DMS 273 treated with DMSO at 0.1 percent for 48 hours (cell line): ENCODE results near the gene PTPRE.

ENCODE experiments used
- DNase-seq: peaks from one replicate; lab custom pipeline; 2025; lab: John Stamatoyannopoulos, UW

The PTPRE gene

DNA sequence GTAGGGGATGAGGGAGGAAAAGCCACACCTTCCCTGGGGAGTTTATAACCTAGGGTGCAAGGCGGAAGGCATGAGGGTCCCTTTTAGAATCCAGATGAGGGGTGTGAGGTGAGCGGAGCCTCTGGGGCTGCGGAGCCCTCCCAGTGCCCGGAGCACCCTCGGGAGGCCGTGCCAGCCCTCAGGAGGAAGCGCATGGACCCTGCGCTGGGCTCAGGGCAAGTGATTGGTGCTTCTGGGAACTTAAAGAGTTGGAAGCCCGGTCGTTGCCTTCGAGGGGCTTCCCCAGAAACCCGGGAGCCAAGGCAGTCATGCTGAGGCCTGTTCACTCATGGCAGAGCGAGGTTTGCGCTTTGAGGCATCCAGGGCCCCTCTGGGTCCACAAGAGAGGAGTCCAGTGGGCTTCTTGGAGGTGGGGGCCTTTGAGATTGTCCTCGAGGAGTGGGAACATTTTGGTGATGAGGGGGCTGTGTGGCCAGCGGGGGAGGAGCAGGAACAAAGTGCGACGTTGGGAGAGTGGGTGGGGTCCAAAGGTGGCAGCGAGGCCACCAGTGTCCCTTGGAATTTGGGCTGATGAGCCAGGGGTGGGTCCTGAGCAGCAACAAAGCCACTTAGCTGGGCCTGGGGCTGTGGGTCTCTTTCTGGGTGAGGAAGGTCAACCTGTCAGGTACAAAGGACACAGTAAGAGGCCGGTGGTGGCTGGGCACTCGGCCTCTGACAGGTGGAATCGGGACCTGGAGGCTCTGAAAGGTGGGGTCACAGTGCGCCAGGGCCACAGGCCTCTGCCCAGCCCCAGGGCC is 139.5 kb downstream of the PTPRE start:
- no peak for DNase-seq

DNA sequence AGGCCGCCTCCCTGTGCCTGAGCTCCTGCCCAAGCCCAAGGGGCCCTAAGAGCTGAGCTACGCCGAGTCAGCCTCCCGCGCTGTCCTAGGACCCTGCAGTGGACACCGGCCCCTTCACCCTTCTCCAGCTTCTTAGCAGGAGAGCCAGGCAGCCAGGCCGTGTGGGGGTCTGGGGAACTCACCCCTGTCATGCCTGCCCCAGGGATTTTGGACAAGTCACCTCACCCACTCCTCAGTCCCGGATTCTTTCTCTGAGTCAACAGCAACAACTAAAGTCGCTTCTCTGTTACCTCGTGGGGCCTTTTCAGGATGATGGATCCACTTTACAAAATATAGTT is 140.0 kb downstream of the PTPRE start:
- DNase-seq: no peak

DNA sequence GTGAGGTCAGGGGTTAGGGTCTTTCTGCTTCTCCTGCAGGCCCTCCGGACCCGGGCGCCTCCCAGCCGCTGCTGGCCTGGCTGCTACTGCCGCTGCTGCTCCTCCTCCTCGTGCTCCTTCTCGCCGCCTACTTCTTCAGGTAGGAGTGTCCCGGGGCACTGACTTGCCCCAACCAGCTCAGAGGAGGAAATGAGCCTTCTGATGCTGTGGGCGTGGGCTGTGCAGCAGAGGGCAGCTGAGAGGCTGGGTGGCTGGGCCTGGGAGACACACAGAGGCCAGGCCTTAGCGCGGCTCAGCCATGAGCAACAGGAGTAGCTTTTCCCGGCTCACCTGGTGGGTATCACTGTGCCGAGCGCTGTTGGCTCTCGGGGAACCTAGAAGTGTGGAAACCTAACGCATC is 140.4 kb downstream of the PTPRE start:
- DNase-seq: no peak

DNA sequence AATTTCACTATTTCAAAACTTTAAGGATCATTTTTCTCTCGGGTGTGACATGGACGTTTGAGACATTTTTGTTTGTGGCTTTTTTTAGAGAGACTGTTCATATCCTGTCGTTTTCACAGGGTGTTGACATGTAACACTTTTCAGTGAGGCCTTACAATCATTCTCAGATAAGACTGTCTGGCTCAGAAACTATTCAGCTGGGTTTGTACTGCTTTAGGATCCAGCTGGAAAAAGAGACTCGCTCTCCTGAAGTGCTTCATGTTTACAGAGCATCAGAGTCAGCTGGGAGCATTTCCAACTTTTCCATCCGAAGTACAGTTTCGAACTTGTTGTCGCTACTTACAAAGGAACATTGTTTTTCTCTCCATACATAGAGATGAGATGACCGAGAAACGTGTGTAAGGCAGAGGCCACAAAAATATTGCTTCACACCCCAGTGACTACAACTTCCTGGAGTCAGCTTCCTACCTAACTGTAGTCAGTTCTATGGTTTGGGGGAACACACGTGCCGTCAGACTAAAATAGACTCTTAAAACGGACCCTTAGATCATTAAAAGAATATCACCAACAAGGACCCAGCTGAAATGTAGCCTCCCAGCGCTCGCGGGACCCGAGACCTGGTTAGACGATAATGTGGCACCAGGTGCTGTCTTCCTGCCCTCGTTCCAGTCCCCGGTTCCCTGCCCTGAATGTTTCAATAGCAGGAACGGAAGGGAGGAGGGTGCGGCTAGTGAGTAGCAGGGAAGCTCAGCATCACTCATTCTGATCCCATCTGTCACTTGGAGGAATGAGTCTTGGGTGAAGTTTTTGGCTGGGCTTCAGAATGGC is 141.3 kb downstream of the PTPRE start:
- DNase-seq: no peak

DNA sequence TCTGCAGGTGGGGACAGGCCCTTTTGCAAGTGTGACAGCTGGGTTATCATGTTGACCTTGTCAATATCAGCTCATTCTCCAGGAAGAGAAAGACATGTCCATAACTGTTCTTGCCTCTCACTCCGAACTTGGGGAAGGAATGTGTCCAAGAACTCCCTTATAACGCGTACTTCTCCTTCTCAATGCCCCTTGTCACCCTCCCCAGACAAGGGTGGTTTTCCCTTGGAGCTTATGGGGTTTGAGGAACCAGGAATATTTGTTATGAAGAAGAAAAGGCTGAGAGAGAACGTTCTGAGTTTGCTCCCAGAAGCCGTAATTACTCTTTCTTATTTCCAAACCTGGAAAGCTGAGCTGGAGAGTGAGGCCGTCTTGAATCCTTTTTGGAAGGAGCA is 141.9 kb downstream of the PTPRE start:
- no peak for DNase-seq

DNA sequence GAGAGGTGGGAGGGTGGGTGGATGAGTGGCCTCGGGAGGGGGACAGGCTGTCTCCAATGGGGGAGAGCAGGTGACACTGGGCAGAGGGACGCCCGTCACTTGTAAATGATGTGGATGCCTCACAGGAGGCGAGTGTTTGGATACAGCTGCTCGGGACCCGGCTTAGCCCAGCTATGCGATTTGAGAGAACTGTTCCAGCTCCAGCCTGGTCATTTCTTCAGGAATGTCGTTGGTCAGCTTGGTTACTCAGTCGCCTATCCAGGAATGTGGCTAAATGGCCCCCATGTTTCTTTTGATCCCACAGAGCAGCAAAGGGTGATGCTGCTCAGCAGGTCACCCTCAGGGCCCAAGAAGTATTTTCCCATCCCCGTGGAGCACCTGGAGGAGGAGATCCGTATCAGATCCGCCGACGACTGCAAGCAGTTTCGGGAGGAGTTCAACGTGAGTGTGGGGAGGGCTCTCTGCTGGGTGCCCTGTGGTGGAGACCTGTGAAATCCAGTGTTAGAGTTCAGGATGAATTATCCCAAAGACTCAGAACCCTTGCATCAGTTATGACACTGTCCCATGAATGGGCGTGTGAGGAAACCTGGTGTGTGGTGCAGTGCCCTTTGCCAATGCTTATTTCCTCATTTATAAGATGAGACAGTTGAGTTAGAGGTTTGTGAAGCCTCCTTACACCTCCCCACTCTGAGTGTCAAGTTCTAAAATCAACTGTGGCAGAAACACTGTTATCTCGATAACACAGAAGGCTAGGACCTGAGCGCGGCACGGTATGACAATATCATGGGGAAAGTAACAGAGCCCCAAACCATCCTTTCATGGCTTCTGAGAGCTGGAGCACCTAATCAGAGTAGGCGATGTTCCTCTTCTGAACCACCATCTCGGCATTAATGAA is 142.6 kb downstream of the PTPRE start:
- no peak for DNase-seq

DNA sequence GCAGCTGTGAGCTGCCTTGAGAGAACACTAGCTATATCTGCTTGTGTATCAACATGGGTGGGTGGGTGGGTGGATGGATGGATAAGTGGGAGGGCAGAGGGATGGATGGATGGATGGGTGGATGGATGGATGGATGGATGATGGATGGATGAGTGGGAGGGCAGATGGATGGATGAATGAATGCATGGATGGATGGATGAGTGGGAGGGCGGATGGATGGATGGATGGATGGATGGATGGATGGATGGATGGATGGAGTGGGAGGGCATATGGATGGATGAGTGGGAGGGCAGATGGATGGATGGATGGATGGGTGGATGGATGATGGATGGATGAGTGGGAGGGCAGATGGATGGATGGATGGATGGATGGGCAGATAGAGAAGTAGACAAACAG is 143.2 kb downstream of the PTPRE start:
- DNase-seq: no peak

DNA sequence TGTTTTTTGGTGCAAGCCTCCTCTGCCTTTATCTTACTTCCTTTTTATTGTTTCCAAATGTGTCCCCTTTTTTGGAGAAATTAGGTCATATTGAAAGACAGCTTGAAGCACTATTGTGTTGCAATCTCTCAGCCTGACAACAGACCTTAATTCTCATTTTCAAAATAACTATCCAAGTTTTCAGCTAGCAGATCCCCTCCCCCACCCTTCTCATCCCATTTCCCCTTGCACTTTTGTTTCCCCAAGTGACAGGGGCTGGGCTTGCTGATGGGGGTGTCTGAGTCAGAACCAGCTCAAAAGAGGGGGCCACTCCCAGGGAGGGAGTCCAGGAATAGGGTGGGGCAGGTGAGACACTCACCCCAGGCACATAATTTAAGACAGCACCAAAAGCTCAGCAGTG is 144.0 kb downstream of the PTPRE start:
- DNase-seq: no peak

DNA sequence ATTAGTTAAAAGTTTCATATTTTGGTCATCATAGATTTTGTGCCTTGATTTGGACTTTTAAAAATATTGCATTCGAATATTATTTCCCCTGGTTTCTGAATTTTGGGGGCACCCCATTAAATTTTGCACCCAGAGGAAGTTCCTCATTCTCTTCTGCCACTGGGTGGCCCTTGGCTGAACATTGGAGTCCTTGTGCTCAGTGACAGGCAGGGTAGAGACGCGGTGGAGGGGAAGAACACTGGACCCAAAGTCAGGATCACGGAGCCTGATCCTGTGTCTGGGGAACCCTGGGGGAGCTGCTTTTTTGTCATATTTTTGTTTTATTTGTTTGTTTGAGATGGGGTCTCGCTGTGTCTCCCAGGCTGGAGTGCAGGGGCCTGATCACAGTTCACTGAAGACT is 144.6 kb downstream of the PTPRE start:
- DNase-seq: no peak

DNA sequence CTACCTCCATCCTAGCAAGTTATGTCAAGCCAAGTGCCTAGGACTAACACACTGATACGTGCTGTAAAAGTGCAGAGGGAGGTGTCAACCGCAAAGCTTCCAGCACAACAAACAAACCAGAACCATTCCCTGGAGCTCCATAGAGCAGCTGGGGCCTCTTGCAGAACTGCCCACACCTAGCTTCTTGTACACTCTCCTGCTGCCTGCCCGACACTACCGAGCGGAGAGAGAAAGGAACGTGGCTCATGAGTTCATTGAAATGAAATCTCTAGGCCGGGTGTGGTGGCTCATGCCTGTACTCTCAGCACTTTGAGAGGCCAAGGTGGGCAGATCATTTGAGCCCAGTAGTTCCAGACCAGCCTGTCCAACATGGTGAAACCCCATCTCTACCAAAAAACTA is 145.8 kb downstream of the PTPRE start:
- DNase-seq: no peak

DNA sequence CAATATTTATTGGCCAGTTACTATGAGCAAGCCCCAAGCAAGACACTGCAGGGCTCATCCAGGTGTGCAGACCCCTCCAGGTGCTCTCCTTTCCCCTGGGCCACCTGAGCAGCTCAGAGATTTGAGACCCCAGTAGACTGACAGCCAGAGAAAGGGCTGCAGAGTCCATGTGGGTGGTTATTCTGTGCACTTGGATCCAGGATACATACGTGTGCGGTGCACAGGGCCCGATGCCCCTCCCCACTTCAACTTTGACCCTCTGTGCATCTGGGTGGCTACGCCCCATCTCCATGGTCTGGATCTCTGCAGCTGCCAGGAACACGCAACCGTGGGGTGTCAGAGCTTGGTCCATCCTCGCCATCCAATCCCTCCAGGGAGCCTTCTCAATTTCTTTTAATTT is 146.5 kb downstream of the PTPRE start:
- no peak for DNase-seq

DNA sequence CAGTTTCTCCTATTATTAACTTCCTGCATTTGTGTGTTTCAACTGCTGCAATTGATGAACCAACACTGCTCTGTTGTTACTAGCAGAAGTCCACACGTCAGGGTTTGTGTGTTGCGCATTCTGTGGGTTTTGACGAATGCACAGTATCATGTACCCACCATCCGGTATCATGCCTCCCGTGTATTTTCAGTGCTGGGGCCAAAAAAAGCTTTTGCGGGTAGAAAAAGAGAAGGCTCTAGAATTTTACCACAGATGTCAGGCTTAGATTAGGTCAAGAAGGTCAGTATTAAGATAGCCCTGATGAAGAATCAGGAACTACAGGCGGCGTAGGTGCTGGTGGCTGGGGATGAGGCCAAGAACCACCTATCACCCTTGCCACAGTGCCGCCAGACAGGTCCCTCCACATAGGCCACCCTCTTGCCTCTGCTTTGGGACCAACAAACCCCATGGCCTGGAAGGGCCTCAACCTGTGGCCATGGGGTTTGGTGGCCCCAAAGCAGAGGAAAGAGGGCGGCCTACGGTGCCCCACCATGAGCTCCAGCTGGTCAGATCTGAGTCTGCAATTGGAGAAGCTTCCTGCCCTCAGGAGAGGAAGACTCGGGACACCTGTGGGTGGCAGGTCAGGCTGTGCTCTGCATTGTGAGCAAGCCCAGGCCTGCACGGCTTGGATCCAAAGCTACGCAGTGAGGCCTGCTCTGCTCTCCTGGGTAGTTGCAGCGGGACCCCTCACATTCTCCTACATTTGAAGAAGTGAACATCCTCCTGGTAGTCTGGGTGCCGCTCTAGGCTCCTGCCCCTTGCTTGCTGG is 147.5 kb downstream of the PTPRE start:
- DNase-seq: no peak

DNA sequence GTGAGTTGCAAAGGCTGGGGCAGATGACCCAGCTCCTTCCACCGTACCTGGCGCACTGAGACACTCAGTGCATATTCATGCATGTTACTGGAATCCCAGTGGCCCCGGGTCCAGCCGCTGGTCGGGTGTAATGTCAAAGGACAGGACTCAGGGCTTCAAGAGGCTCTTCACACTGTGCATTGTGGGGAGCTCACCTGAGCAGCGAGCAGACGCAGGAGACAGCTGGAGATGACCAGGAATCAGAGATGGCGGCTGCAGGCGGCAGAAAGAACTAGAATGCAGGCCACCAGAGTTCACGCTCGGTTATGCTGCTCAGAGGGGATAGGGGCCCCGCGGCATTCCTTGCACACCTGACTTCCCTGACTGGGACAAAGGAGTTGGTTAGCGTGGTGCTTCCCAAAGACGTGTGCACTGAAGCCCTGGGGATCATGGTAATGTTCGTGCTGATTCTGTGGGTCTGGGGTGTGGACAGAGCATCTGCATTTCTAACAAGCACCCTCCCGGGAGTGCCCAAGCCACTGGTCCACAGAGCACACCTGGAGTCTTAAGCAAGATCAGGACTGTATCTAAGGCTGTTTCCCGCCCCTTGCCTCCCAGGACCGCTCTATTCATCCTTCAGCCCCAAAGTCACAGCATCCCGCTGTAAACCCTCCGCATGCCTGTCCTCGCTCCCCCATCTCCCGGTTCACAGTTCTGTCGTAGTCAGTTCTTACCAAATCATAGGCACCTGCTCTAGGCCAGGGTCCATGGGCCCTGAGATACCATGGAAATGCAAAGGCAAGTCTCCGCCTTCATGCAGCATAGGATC is 148.4 kb downstream of the PTPRE start:
- DNase-seq: no peak

DNA sequence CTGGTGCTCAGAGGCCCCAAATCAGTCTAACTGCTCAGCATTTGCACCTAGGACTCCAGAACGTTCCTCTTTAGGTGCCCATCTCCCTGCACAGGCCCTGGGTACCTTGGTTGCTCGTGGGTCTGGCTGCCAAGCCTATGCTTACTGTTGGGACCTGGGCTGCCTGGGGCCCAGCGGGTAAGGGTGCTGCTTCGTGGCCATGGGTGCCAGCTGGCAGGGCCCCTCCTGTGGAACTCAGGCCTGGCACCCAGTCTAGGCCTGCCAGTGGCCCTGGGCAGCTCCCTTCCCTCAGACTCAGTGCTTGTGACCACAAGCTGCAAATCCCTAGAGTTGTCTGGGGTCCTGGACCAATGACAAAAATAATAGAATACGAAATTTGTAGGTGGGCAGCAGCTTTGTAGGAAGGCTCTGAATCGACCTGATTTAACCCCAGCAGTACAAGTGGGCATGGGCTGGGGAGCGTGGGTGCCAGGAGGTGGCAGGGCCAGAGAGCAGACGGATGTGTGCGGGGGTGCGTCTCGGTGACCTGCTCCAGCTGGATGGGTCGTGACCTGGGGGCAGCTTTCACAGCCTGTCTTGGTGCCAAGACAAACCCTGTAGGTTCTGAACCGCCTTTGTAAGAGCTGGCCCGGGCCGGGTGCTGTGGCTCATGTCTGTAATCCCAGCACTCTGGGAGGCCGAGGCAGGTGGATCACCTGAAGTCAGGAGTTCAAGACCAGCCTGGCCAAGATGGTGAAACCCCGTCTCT is 149.6 kb downstream of the PTPRE start:
- no peak for DNase-seq

DNA sequence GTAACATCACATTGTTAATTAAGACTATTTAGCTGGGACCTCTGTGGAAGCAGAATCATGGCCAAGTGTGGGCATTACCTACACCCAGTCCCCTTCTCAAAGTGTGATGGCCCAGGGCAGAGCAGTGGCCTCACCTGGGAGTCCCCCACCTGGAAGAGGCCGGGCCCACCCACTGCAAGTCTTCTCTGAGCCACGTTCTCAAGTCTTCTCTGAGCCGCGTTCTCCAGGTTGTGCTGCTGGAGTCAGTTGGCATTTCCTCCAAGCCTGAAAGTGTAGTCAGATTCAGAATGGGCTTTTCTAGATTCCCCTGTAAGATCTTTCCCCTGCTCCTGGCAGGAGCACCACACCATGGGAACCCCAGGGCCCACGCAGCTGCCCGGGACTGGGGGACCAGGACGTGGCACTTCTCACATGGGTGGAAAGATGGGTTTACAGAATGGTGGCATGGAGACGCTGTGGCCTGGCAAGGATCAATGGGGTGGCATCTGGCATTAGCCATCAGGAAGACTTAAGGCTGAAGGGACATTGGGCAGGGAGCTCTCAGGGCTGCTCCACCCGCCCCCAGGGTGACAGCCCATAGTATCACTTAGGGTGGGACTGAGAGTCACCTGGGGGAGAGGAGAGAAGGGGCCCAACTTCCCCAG is 151.3 kb downstream of the PTPRE start:
- DNase-seq: no peak

DNA sequence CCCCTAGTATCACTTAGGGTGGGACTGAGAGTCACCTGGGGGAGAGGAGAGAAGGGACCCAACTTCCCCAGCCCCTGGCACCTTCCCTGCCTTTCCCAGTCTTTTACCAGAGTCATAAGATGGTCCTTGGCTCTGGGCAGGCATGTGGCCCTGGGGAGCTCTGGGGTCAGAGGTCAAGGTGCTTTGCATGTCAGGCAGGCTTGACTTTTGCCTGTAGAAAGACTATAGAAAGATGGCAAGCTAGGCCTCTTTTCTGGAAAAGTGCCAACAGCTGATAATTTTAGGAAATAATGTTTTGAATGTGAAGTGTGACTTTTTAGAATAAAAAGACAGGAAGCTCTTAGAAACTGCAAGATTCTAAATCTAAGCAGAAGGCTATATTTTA is 151.8 kb downstream of the PTPRE start:
- DNase-seq: no peak

DNA sequence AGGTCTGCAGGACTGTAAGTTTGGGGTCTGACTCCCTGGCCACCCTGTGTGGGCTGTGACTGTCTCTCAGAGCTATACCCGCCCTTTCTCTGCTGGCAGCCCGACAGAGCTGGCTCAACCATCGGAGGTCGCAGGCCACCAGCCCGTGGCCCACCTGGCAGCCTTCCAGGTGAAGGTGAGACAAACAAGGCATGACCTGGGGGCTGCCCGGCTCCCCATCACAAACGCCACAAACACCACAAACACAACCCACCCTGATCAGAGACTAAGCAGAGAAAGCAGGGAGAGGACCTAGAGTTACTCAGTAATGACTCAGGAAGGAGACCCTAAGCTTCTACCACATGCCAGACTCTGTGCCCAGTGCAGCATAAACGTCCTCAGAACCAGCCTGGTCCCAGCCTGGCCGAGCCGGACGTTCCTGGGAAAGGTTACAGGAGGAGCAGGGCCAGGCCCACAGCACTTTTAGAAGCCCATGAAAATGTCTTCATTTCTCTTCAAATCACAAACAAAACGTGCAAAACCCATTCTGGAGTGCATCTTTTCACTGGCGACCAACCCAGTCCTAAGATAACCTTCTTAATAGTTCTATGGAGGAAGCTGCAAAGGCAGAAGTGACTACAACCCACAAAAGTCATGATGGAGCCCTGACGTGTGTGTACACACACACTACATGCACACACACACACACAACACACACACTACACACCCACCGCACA is 152.5 kb downstream of the PTPRE start:
- DNase-seq: no peak

DNA sequence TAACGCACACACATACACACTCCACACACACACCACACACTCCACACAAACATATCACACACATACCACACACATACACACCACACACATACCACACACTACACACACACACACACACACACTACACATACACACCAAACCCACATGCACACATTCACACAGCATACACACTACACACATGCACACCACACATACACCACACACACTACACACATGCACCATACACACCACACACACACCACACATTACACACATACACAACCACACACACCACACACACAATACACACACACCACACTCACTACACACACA is 153.0 kb downstream of the PTPRE start:
- no peak for DNase-seq
